H1 (cell line): ENCODE results near the gene HID1. TPM values are rescaled to one million over a fixed set of nuclear protein-coding genes. Genes with fewer than 3 reads are reported as not detected.

Experiments used
- CTCF ChIA-PET: fragments of 300-600 bp; sonication (Branson Sonifier 250); formaldehyde crosslinking; loops from one replicate; lab custom pipeline; 2021; ENCODE audit not compliant: partially characterized antibody; lab: Charles Lee
- POLR2A ChIA-PET: fragments of 300-600 bp; sonication (Branson Sonifier 250); formaldehyde crosslinking; loops from one replicate; lab custom pipeline; 2021; ENCODE audit warnings: inconsistent platforms; ENCODE audit not compliant: partially characterized antibody; lab: Charles Lee
- DNase-seq, 2 experiments: peaks; one replicate each; pipeline versions ENCODE4 v3.0.0 to v3.0.0-alpha.2; 2010 to 2022; ENCODE audit warnings: low spot score in 2 of 2, low read depth in 1 of 2, mixed read lengths in 1 of 2
- FAIRE-seq: peaks from 2 replicates; lab custom pipeline; 2011; peaks lifted over from hg19 to GRCh38; lab: Jason Lieb, UNC
- H2AFZ ChIP-seq: 2 replicates; pipeline ENCODE4 v1.8.1; 2012; ENCODE audit warnings: low read length, inconsistent platforms
- H2AK5ac ChIP-seq: 2 replicates; pipeline ENCODE4 v1.6.1; 2013; ENCODE audit warnings: low read depth, low read length
- H2BK120ac ChIP-seq: replicated peaks from 2 replicates; pipeline ENCODE3; 2013; ENCODE audit warnings: low read depth, low read length, inconsistent platforms
- H2BK12ac ChIP-seq: 2 replicates; pipeline ENCODE4 v1.6.1; 2013; ENCODE audit warnings: low read depth, low read length
- H2BK15ac ChIP-seq: 2 replicates; pipeline ENCODE4 v1.6.1; 2013; ENCODE audit warnings: low read length
- H2BK20ac ChIP-seq: 2 replicates; pipeline ENCODE4 v1.6.1; 2013; ENCODE audit warnings: low read length
- H2BK5ac ChIP-seq: 2 replicates; pipeline ENCODE4 v1.6.1; 2013; ENCODE audit warnings: low read depth, low read length
- H3K14ac ChIP-seq: 2 replicates; pipeline ENCODE4 v1.6.1; 2013; ENCODE audit warnings: inconsistent platforms; ENCODE audit not compliant: insufficient read length
- H3K18ac ChIP-seq: 2 replicates; pipeline ENCODE4 v1.6.1; 2013; ENCODE audit warnings: low read length; ENCODE audit errors: extremely low read depth
- H3K23ac ChIP-seq: 2 replicates; pipeline ENCODE4 v1.6.1; 2013; ENCODE audit warnings: inconsistent platforms; ENCODE audit not compliant: insufficient read length
- H3K23me2 ChIP-seq: 2 replicates; pipeline ENCODE4 v1.6.1; 2013; ENCODE audit warnings: low read depth, low read length
- H3K27ac ChIP-seq: 2 replicates; pipeline ENCODE4 v1.6.1; 2011; ENCODE audit warnings: low read depth, low read length, inconsistent platforms
- H3K27me3 ChIP-seq, 4 experiments: replicated peaks in 1 of 4; 1 replicate in 1 of 4; 2 replicates in 3 of 4; pipeline versions ENCODE4 v1.6.1 to v1.8.1; 2011 to 2013; ENCODE audit warnings: low read length in 3 of 4, mild to moderate bottlenecking in 3 of 4, inconsistent platforms in 2 of 4, mixed read lengths in 2 of 4, moderate library complexity in 1 of 4; ENCODE audit not compliant: control insufficient read depth in 3 of 4, insufficient read depth in 3 of 4; ENCODE audit errors: extremely low read depth in 1 of 4
- H3K36me3 ChIP-seq, 4 experiments: 2 replicates each; pipeline versions ENCODE4 v1.6.1 to v1.8.1; 2011 to 2013; ENCODE audit warnings: mild to moderate bottlenecking in 4 of 4, low read length in 3 of 4, moderate library complexity in 2 of 4, control low read depth in 1 of 4, inconsistent platforms in 1 of 4; ENCODE audit not compliant: insufficient read depth in 4 of 4, control insufficient read depth in 2 of 4
- H3K4ac ChIP-seq: replicated peaks from 2 replicates; pipeline ENCODE3; 2013; ENCODE audit warnings: low read length, low read depth, mixed read lengths, inconsistent platforms; ENCODE audit not compliant: insufficient read length
- H3K4me1 ChIP-seq, 4 experiments: replicated peaks in 1 of 4; 1 replicate in 1 of 4; 2 replicates in 3 of 4; pipeline versions ENCODE4 v1.6.1 to v1.8.1; 2011 to 2013; ENCODE audit warnings: low read length in 3 of 4, inconsistent platforms in 2 of 4, mixed read lengths in 1 of 4; ENCODE audit not compliant: insufficient read depth in 4 of 4, control insufficient read depth in 3 of 4
- H3K4me2 ChIP-seq, 2 experiments: 2 replicates each; pipeline versions ENCODE4 v1.6.1 to v1.8.1; 2011 to 2013; ENCODE audit warnings: low read depth in 2 of 2, low read length in 2 of 2, control low read depth in 1 of 2, inconsistent platforms in 1 of 2, mild to moderate bottlenecking in 1 of 2; ENCODE audit not compliant: insufficient read depth in 1 of 2
- H3K4me3 ChIP-seq, 4 experiments: fragments of 200-600, 300-600 bp in 1 of 4; sonication (generic), shearing (Covaris generic), sonication (Bioruptor Twin) in 1 of 4; 2 replicates each; pipeline versions ENCODE4 v1.5.1 to v1.8.1; 2011 to 2016; ENCODE audit warnings: low read length in 4 of 4, low read depth in 3 of 4, control low read depth in 2 of 4, inconsistent platforms in 2 of 4, mild to moderate bottlenecking in 2 of 4, mixed read lengths in 1 of 4, moderate library complexity in 1 of 4; ENCODE audit not compliant: insufficient read depth in 2 of 4; ENCODE audit errors: extremely low read depth in 1 of 4
- H3K56ac ChIP-seq: replicated peaks from 2 replicates; pipeline ENCODE3; 2013; ENCODE audit warnings: low read depth, mild to moderate bottlenecking, mixed read lengths, low read length, inconsistent platforms; ENCODE audit not compliant: insufficient read length
- H3K79me1 ChIP-seq: 2 replicates; pipeline ENCODE4 v1.6.1; 2013; ENCODE audit warnings: low read depth, low read length, control low read depth
- H3K79me2 ChIP-seq, 2 experiments: 2 replicates each; pipeline versions ENCODE4 v1.6.1 to v1.8.1; 2012 to 2013; ENCODE audit warnings: low read length in 2 of 2, mild to moderate bottlenecking in 2 of 2, inconsistent platforms in 1 of 2; ENCODE audit not compliant: insufficient read depth in 2 of 2, control insufficient read depth in 1 of 2
- H3K9ac ChIP-seq, 4 experiments: replicated peaks in 1 of 4; 1 replicate in 1 of 4; 2 replicates in 3 of 4; pipeline versions ENCODE4 v1.6.1 to v1.8.1; 2011 to 2013; ENCODE audit warnings: low read depth in 3 of 4, low read length in 3 of 4, control low read depth in 2 of 4, mild to moderate bottlenecking in 2 of 4, moderate library complexity in 2 of 4, inconsistent platforms in 1 of 4; ENCODE audit errors: extremely low read depth in 1 of 4
- H3K9me3 ChIP-seq, 2 experiments: 2 replicates each; pipeline versions ENCODE4 v1.6.1 to v1.8.1; 2012 to 2013; ENCODE audit warnings: mild to moderate bottlenecking in 2 of 2, moderate library complexity in 2 of 2, control low read depth in 1 of 2, inconsistent platforms in 1 of 2, low read depth in 1 of 2, low read length in 1 of 2, mixed read lengths in 1 of 2; ENCODE audit not compliant: insufficient read depth in 2 of 2
- H4K20me1 ChIP-seq, 2 experiments: replicated peaks in 1 of 2; 2 replicates each; pipeline versions ENCODE3 to v1.8.1; 2011 to 2013; ENCODE audit warnings: inconsistent platforms in 2 of 2, low read length in 2 of 2, mild to moderate bottlenecking in 1 of 2; ENCODE audit not compliant: insufficient read depth in 2 of 2, control insufficient read depth in 1 of 2
- H4K5ac ChIP-seq: 2 replicates; pipeline ENCODE4 v1.6.1; 2013; ENCODE audit warnings: low read length, low read depth, mixed read lengths, inconsistent platforms; ENCODE audit not compliant: insufficient read length
- H4K8ac ChIP-seq: 2 replicates; pipeline ENCODE4 v1.8.0; 2013; ENCODE audit warnings: mild to moderate bottlenecking, moderate library complexity, low read length, inconsistent platforms; ENCODE audit not compliant: insufficient read depth; ENCODE audit errors: extremely low read depth
- H4K91ac ChIP-seq: replicated peaks from 2 replicates; pipeline ENCODE3; 2013; ENCODE audit warnings: low read length, mixed read lengths, inconsistent platforms; ENCODE audit not compliant: insufficient read length
- CTBP2 ChIP-seq: IDR thresholded peaks from 2 replicates; pipeline ENCODE4 v1.7.0; 2011; ENCODE audit warnings: borderline replicate concordance, mild to moderate bottlenecking, moderate library complexity, mixed read lengths, low read length; ENCODE audit not compliant: insufficient read depth, insufficient read length
- EZH2 ChIP-seq: fragments of 200-600 bp; sonication (generic); IDR thresholded peaks from 2 replicates; pipeline ENCODE4 v1.7.1; 2012; ENCODE audit warnings: low read depth, mild to moderate bottlenecking, moderate library complexity, low read length, inconsistent platforms; ENCODE audit not compliant: severe bottlenecking
- KDM1A ChIP-seq: fragments of 200-600, 300-600 bp; sonication (generic); IDR thresholded peaks from 2 replicates; pipeline ENCODE4 v1.7.1; 2016; ENCODE audit warnings: mild to moderate bottlenecking, low read length, borderline replicate concordance
- KDM4A ChIP-seq: IDR thresholded peaks from one replicate; pipeline ENCODE4 v1.7.1; 2012; ENCODE audit warnings: low read depth, mild to moderate bottlenecking, moderate library complexity, low read length, inconsistent platforms; ENCODE audit not compliant: severe bottlenecking
- MAX ChIP-seq: IDR thresholded peaks from 2 replicates; pipeline ENCODE4 v1.6.1; 2012; ENCODE audit warnings: inconsistent platforms
- RNF2 ChIP-seq: fragments of 200-900, 300-1000 bp; sonication (generic); IDR thresholded peaks from 2 replicates; pipeline ENCODE4 v1.7.1; 2016; ENCODE audit warnings: borderline replicate concordance, low read depth, mild to moderate bottlenecking, antibody characterized with exemption, low read length; ENCODE audit not compliant: poor library complexity, severe bottlenecking; ENCODE audit errors: missing control alignments
- SIN3A ChIP-seq, 2 experiments: IDR thresholded peaks in 1 of 2; conservative IDR thresholded peaks in 1 of 2; 2 replicates each; pipeline ENCODE4 v1.6.1; 2011 to 2012; ENCODE audit warnings: low read length in 2 of 2, improper control_type of control experiment in 1 of 2, low read depth in 1 of 2, mild to moderate bottlenecking in 1 of 2
- SUZ12 ChIP-seq: fragments of 200-600 bp; sonication (generic); IDR thresholded peaks from 2 replicates; pipeline ENCODE4 v1.6.1; 2012; ENCODE audit warnings: mild to moderate bottlenecking, inconsistent platforms, low read length, moderate library complexity, mixed read lengths
- WGBS, 2 experiments: shearing (Covaris generic) in 1 of 2; methylation state at CpG; one replicate each; pipeline versions ENCODE4 v1.1.6 to v1.1.7; 2013 to 2015; ENCODE audit warnings: low lambda C conversion rate in 2 of 2, mixed read lengths in 2 of 2, inconsistent platforms in 1 of 2, low coverage in 1 of 2, missing lambda C conversion rate in 1 of 2; ENCODE audit not compliant: insufficient replicate concordance in 2 of 2, insufficient coverage in 1 of 2, insufficient read length in 1 of 2; ENCODE audit errors: extremely low coverage in 1 of 2, missing lambda C conversion rate in 1 of 2; 5-methylcytosine and 5-hydroxymethylcytosine counted together
- polyA plus RNA-seq, 7 experiments: library from polyadenylated mRNA; depleted of rRNA in 3 of 7; stranded (reverse) in 5 of 7; unstranded in 2 of 7; fragments of >200 nt in 5 of 7; fragments of 200-250 nt in 2 of 7; gene quantifications; 1 replicate in 5 of 7; 2 replicates in 1 of 7; 4 replicates in 1 of 7; pipeline versions ENCODE4 v1.2.1 to v1.2.3, GENCODE V29; 2011 to 2013; ENCODE audit warnings: missing spikeins in 2 of 7, mixed read lengths in 2 of 7
- total RNA-seq: library from RNA; stranded (reverse); fragmentation: NEBNext Ultra II Directional; extraction: Animal tissue kit (Norgen Biotek cat#: 25700); gene quantifications from 2 replicates; pipeline ENCODE4 v1.2.1, GENCODE V29; 2021

Gene HID1
- total and polyA plus RNA-seq, 2 of the 8 experiments (the other 6 are each of a cell fraction or from before 2014, with no cell fraction given): 15.1 to 25.9 TPM

- H3K4ac ChIP-seq: no peak within 1 kb of the TSS
- no peak within 1 kb of the TSS for H2BK20ac ChIP-seq
- no peak within 1 kb of the TSS; the same call in 1 of the 2 replicates for H2BK15ac ChIP-seq
- peaks cover 0 to 19% (median 16%) of the 10 kb centered on the region in 4 experiments; a peak in 6 of 7 replicates for H3K4me1 ChIP-seq
- H4K8ac ChIP-seq: no peak within 1 kb of the TSS; the same call in 1 of the 2 replicates
- H3K27me3 ChIP-seq: peaks cover 40 to 62% (median 53%) of the 10 kb centered on the region in 4 experiments
- H3K23me2 ChIP-seq: peaks cover 9% of the 10 kb centered on the region; the same call in 1 of the 2 replicates
- H3K23ac ChIP-seq: no peak within 1 kb of the TSS
- H3K4me3 ChIP-seq: peak within 1 kb of the TSS; percentile 33 to 74 (median 36)
- H2AFZ ChIP-seq: peak within 1 kb of the TSS; percentile 26; the same call in 1 of the 2 replicates
- H3K79me1 ChIP-seq: no peaks in the 10 kb centered on the region
- H4K91ac ChIP-seq: peak within 1 kb of the TSS; percentile 47
- no peak within 1 kb of the TSS for H3K9ac ChIP-seq
- H2AK5ac ChIP-seq: no peak within 1 kb of the TSS
- peak within 1 kb of the TSS; percentile 90; the same call in 1 of the 2 replicates for H2BK12ac ChIP-seq
- peaks cover 0 to 5% of the 10 kb centered on the region in 2 experiments for H4K20me1 ChIP-seq
- H2BK5ac ChIP-seq: no peak within 1 kb of the TSS
- H3K9me3 ChIP-seq: no peaks in the 10 kb centered on the region
- POLR2A ChIA-PET: interaction anchor here (0.6 to 1.7 kb wide), 8 partner anchors 10 to 92 kb away, joined by 3 to 4 read pairs (median 3); no protein-coding TSS in a partner anchor
- no peak within 1 kb of the TSS for H2BK120ac ChIP-seq
- peak within 1 kb of the TSS; percentile 90 to 92 for H3K4me2 ChIP-seq
- no peaks in the 10 kb centered on the region for H3K79me2 ChIP-seq
- peak within 1 kb of the TSS; percentile 83 for H3K18ac ChIP-seq
- WGBS, 2 experiments: 12% methylated on average over 38 of the region's 54 CpGs; no CpG with 5 or more reads in 1 of the 2 experiments
- H3K27ac ChIP-seq: no peak within 1 kb of the TSS
- H4K5ac ChIP-seq: no peak within 1 kb of the TSS
- CTCF ChIA-PET: interaction anchor here (0.6 to 49.9 kb wide), 32 partner anchors 8 to 485 kb away, joined by 3 to 1072 read pairs (median 4); partner anchors contain the start of genes CDR2L, FADS6, FDXR and OTOP3
- FAIRE-seq: no peak
- H3K14ac ChIP-seq: no peak within 1 kb of the TSS
- no peaks in the 10 kb centered on the region; a peak in 1 of 8 replicates for H3K36me3 ChIP-seq
- peak in 1 of 2 experiments; percentile 67 for DNase-seq
- no peak within 1 kb of the TSS for H3K56ac ChIP-seq
- TF ChIP-seq SIN3A (conservative IDR thresholded peaks at IDR 0.05 in 1 of 2, IDR thresholded peaks at IDR 0.05 in 1 of 2; ENCODE audit: low read depth in 1 of 2, low read length in 2 of 2) (no peak), KDM1A (no peak), RNF2 (peak; percentile 22), CTBP2 (no peak), EZH2 (peak; percentile 98), SUZ12 (peak; percentile 96), KDM4A (peak; percentile 66), MAX (0 out of 2 replicates have a peak, but pooled peaks have one; percentile 35)
These were observed 48.2 kb downstream of the HID1 start, which contains the start of gene OTOP2 for GRCh38 chr17:74924250-74924948. Gene OTOP2 (plus strand): TSS chr17:74924273. CDS start chr17:74924633, 360 bp downstream.
